Calu3 (cell line): ENCODE data around the gene EHMT1. TPM values are rescaled to one million over a fixed set of nuclear protein-coding genes. Genes with fewer than 3 reads are reported as not detected.

Source experiments
- BruUV-seq: library from RNA; stranded (reverse); fragments of 400-500 nt; replicated peaks from 2 replicates; lab custom pipeline; 2021; lab: Mats Ljungman, UMichigan
- CTCF ChIA-PET: fragments of 300-600 bp; sonication (Branson Sonifier 250); formaldehyde crosslinking; loops from one replicate; lab custom pipeline; 2022; ENCODE audit warnings: antibody characterized with exemption; lab: Charles Lee
- DNase-seq: peaks from one replicate; pipeline ENCODE4 v3.0.0; 2022
- H3K27ac Mint-ChIP-seq: one replicate; pipeline ENCODE4 v1.8.0; 2022; ENCODE audit warnings: mixed read lengths; ENCODE audit not compliant: unreplicated experiment
- H3K27me3 Mint-ChIP-seq: one replicate; pipeline ENCODE4 v1.8.0; 2022; ENCODE audit warnings: mixed read lengths; ENCODE audit not compliant: unreplicated experiment
- H3K36me3 Mint-ChIP-seq: one replicate; pipeline ENCODE4 v1.8.0; 2022; ENCODE audit warnings: mild to moderate bottlenecking, moderate library complexity, mixed read lengths; ENCODE audit not compliant: insufficient read depth, unreplicated experiment
- H3K4me1 Mint-ChIP-seq: one replicate; pipeline ENCODE4 v1.8.0; 2022; ENCODE audit warnings: mild to moderate bottlenecking, low read depth, mixed read lengths; ENCODE audit not compliant: unreplicated experiment
- H3K4me3 Mint-ChIP-seq: one replicate; pipeline ENCODE4 v1.8.0; 2022; ENCODE audit warnings: mild to moderate bottlenecking, low read depth, moderate library complexity, mixed read lengths; ENCODE audit not compliant: unreplicated experiment
- H3K9me3 Mint-ChIP-seq: one replicate; pipeline ENCODE4 v1.8.0; 2022; ENCODE audit warnings: low read depth, mixed read lengths; ENCODE audit not compliant: unreplicated experiment
- intact Hi-C: fragments of 100-400 bp; cut with micrococcal nuclease; formaldehyde crosslinking; loops from one replicate; pipeline ENCODE4 v1.10.0; 2022; ENCODE audit not compliant: unreplicated experiment
- total RNA-seq: library from RNA; stranded (reverse); gene quantifications from 2 replicates; pipeline ENCODE4 v1.2.3, GENCODE V29; 2022
- TF ChIP-seq, protein P1 (sequence below): fragments of 200-600 bp; IDR thresholded peaks from one replicate; pipeline ENCODE4 v1.8.0; 2022; ENCODE audit warnings: antibody characterized with exemption; ENCODE audit not compliant: unreplicated experiment

The EHMT1 gene
- total RNA-seq, 1 experiment from 2014 or later: 56.0 TPM

DNA sequence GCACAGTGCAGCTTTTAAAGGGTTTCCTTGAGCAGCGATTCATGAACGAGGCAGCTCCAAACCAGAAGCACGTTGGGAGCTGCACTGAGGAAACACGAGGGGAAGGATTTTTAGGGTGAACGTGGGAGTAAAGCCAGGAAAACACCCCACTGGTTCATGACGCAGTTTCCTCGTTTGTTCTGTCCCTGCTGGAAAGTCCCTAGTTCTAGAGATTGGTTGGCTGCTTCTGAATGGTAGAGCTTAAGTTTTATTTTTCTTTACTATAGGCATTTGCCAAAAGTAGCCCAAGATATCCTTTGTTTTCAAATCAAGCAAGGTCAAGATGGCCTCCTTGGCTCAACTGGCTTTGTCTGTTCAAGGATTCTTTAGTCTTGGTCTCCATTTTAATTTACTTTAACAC, 142.2 kb downstream of the EHMT1 start:
- intact Hi-C loops: no loop called here
- no peaks in the 10 kb centered on the region for H3K27me3 Mint-ChIP-seq
- H3K4me1 Mint-ChIP-seq: no peaks in the 10 kb centered on the region
- H3K36me3 Mint-ChIP-seq: peaks cover 7% of the 10 kb centered on the region
- H3K27ac Mint-ChIP-seq: no peak overlapping the region
- BruUV-seq: no TSS peak
- H3K9me3 Mint-ChIP-seq: no peaks in the 10 kb centered on the region
- TF ChIP-seq, protein P1, sequence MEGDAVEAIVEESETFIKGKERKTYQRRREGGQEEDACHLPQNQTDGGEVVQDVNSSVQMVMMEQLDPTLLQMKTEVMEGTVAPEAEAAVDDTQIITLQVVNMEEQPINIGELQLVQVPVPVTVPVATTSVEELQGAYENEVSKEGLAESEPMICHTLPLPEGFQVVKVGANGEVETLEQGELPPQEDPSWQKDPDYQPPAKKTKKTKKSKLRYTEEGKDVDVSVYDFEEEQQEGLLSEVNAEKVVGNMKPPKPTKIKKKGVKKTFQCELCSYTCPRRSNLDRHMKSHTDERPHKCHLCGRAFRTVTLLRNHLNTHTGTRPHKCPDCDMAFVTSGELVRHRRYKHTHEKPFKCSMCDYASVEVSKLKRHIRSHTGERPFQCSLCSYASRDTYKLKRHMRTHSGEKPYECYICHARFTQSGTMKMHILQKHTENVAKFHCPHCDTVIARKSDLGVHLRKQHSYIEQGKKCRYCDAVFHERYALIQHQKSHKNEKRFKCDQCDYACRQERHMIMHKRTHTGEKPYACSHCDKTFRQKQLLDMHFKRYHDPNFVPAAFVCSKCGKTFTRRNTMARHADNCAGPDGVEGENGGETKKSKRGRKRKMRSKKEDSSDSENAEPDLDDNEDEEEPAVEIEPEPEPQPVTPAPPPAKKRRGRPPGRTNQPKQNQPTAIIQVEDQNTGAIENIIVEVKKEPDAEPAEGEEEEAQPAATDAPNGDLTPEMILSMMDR: no peak
- CTCF ChIA-PET: no interaction called here
- no peak overlapping the region for H3K4me3 Mint-ChIP-seq
- no peak for DNase-seq

DNA sequence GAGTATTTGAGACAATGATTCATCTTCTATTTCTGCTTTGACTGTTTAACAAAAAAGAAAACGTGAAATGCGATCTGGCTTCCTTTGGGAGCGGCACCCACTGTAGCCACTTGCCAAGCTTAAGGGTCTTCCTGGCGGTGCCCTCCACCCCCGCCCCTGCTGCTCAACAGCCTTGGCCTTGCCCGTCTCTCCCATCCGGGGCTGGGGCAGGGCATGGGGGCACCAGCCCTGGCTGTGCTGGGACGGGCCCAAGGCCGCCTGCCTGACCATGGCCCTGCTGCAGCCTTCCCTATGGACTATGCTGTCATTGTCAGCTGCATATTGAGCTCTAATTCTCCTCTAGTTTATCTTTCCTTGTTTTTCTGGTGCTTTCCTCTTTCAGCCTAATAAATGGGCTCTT, 143.0 kb downstream of the EHMT1 start:
- no TSS peak for BruUV-seq
- H3K27ac Mint-ChIP-seq: no peak overlapping the region
- no peaks in the 10 kb centered on the region for H3K4me1 Mint-ChIP-seq
- peaks cover 4% of the 10 kb centered on the region for H3K36me3 Mint-ChIP-seq
- TF ChIP-seq, protein P1: no peak
- CTCF ChIA-PET: no interaction called here
- intact Hi-C loops: no loop called here
- H3K9me3 Mint-ChIP-seq: no peaks in the 10 kb centered on the region
- no peaks in the 10 kb centered on the region for H3K27me3 Mint-ChIP-seq
- no peak overlapping the region for H3K4me3 Mint-ChIP-seq
- DNase-seq: no peak

DNA sequence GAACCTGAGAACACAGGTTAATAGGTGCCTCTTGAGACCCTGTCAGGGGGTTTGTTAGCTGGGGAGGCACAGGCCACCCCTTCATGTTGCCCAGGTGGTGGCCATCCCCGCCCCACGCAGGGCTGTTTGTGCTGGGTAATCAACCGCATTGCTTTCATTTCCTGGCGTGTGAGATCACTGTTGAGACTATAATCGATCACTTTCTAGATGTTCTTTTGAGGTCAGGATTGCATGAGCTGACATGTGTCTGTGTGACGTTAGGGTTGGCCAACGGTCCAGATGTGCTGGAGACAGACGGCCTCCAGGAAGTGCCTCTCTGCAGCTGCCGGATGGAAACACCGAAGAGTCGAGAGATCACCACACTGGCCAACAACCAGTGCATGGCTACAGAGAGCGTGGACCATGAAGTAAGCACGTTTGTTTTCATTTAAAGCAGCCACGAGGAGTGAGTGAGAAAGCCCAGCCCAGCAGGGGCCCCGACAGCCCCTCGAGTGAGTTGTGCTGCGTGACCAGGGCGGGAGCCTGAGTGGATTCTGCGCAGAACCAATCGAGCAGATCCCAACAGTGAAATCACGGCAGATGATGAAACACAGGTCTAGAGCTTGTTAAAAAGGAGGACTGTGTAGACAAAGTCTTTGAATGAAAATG, 143.7 kb downstream of the EHMT1 start:
- Mint-ChIP-seq H3K27ac (no peak overlapping the region), H3K4me3 (no peak overlapping the region), H3K4me1 (no peaks in the 10 kb centered on the region), H3K36me3 (peaks cover 4% of the 10 kb centered on the region), H3K27me3 (no peaks in the 10 kb centered on the region), H3K9me3 (no peaks in the 10 kb centered on the region)
- TF ChIP-seq, protein P1: no peak
- intact Hi-C loops: no loop called here
- BruUV-seq: no TSS peak
- CTCF ChIA-PET: no interaction called here
- DNase-seq: no peak

DNA sequence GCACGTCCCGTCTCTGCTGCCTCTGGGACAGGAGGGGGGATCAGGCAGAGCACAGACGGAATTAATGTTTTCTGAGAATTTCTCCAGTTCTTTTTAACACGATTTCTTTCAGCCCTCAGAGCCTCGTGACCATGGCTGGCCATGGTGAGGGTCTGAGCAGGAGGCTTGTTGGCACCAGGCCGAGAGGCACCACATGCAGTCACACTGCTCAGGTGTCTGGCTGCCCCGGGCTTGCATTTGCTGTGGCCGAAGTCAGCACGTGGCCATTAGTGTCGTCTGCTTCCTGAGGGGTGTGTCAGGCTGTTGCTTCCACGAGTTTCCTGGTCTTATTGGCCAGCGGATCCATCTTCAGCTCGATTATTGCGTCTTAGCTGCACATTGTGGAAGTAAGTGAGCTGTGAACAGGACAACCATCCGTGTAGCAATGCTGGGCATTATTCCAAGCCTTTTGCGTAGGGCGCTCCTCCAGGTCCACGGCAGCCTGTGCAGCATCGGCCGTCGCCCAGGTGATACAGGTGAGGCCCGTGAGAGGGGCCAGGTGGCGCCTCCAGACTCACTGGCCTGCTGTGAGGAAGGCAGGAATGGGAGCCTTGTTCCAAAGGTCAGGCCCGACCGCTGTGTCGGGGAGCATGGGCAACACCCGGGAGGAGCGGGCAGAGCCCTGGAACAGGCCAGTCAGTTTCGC, 144.6 kb downstream of the EHMT1 start:
- Mint-ChIP-seq H3K4me1 (no peaks in the 10 kb centered on the region), H3K9me3 (no peaks in the 10 kb centered on the region), H3K36me3 (peaks cover 4% of the 10 kb centered on the region), H3K27me3 (no peaks in the 10 kb centered on the region), H3K4me3 (no peak overlapping the region), H3K27ac (no peak overlapping the region)
- DNase-seq: no peak
- BruUV-seq: no TSS peak
- TF ChIP-seq, protein P1: no peak
- CTCF ChIA-PET: no interaction called here
- intact Hi-C loops: no loop called here
